ENCODE results near the gene VPS51.

- TF ChIP-seq POLR2A (IDR thresholded peaks at IDR 0.05), result no peak
- no peak for TF ChIP-seq CTCF (IDR thresholded peaks at IDR 0.05)
These were observed 8.6 kb downstream of the VPS51 start for GRCh38 chr11:65104628-65105027.
